ENCODE measurements around the gene SLC5A4.
"Not testable (repeated sequence)": the region's sequence is repeated elsewhere in the genome, so short reads cannot be mapped to it uniquely, and the experiment has no call there.

SLC5A4 gene

DNA sequence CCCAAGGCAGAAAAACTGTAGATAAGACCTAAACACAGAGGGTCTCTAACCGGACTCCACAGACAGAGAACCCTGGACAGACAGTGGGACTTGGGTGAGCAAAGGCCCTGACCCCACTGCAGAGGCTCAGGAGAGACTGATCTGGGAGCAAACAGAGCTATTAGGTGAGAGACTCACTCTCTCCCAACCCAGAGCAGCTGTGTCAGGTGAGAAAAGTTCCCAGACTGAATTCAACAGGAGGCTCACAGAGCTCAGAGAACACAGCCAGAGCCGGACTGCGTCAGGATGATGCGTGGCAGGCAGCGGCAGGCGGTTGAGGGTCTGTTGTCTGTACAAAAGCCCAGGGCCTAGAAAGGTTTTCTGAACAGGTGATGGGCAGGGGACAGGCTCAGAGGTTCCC, 55.8 kb downstream of the SLC5A4 start:
- no peak for DNase-seq

DNA sequence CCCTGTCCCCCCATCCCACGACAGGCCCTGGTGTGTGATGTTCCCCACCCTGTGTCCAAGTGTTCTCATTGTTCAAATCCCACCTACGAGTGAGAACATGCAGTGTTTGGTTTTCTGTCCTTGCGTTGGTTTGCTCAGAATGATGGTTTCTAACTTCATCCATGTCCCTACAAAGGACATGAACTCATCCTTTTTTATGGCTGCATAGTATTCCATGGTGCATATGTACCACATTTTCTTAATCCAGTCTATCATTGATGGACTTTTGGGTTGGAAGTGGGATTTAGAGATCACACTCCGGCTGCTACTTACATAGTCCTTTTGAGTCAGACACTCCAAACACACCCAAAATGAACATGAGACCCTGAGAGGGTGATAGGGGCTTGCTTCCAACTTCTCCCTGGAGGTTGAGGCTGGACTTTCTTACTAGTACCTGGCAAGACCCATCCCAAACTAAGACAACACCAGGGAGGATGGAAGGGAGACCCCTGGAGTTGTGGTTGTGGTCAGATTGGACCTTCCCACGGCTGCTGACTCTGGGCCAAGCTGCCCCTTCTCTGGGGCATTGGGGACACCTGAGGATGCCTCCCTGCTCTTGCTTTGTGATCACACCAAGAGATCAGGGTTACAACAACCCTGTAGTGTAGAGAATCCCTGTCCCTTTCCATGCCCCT, 57.5 kb downstream of the SLC5A4 start:
- not testable (repeated sequence) for DNase-seq

DNA sequence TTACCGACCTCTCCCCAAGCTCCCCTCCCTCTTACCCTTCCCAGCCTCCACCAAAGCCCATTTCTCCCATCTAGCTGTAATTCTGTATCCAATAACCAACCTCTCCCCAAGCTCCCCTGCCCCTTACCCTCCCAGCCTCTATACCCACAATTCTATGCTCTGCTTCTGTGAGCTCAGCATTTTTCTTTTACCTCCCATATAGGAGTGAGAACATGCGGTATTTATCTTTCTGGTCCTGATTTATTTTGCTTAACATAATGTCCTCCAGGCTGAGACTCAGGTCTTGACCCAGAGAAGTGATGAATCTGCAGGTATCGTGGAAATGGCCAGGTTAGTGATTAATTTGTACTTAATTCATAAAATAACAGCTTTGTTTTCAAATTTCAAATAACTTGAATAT, 59.2 kb downstream of the SLC5A4 start:
- not testable (repeated sequence) for DNase-seq

DNA sequence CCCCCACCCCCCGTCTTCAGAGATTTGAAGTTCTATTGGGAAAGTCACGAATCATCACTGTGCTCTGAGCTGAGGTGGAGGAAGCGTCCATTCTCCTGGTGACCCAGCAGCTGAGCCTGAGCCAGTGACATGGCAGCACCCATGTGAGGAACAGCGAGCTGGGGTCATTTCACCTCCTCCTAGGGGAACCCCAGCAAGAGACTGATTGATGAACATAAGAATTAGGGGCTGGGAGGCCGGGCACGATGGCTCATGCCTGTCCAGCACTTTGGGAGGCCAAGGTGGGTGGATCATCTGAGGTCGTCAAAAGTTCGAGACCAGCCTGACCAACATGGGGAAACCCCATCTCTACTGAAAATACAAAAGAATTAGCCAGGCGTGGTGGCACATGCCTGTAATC, 61.8 kb downstream of the SLC5A4 start:
- DNase-seq = not testable (repeated sequence)

DNA sequence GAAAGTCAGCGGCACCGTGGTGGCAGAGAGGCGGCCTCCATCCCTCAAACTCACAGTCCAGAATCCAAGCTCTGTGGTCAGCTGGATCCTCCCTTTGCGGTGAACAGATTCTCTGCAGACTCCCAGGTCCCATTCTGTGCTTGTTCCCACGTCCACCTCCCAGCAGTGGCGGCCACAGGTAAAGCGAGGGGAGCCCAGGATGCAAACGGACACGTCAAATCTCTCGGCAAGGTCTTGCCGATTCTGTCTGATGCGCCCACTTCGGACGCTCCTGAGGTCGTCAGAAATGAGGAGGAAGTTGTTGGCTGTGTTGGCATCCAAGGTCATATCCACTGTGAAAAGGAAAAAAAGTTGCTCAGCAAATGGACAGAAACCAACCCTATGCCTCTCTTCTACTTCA, 64.1 kb downstream of the SLC5A4 start:
- DNase-seq = not testable (repeated sequence)

DNA sequence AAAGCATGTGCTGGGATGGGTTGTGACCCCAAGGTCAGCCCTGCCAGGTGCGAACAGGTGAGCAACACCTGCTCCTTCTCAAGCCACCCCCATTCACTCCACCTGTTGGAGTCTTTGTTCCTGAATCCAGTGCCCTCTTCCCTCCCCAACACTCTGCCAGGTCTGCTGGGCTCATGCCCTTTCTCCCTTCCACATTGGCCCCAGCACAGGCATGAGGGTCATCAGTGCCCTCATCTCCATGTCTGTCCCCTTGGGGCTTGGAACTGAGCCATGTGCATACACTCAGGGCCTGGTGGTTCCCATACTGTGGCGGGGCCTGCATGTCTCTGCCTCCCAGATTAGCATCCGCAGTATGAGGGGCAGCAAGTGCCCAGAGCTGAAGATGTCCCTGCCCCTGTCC, 69.3 kb downstream of the SLC5A4 start:
- DNase-seq = no peak

DNA sequence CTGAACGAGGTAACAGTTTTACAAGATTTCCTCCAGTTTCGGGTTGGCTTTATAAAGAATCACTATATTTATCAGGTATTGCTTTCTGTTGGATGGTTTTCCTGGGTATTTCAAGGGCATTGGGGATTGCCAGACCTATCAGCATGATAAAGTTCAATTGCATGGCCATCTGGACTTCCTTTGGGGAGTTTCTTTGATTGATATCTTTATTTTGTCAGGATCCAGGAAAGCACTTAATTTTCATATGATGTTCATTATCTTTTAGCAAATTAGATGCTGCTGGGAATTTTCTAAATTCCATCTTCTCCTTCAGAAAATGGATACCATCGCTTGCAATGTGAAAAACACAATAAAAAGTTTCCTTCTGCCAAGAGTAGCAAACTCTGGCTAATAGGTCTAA, 71.5 kb downstream of the SLC5A4 start:
- no peak for DNase-seq

DNA sequence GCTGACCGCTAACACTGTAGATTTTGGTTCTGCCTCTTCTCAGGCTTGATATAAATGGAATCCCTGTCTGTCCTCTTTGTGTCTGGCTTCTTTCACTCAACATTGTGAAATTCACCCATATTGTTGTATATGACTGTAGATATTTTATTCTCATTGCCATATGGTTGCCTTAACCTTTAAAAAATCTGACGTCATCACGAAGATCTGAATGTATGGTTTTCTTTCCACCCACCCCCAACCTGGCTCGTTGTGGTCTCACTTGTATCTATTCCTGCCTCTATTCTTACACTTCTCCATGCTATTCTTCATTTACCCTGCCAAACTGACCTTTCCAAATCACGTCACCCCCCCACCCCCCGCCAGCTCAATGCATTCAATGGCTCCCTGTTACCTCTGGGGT, 74.1 kb downstream of the SLC5A4 start:
- DNase-seq = no peak

DNA sequence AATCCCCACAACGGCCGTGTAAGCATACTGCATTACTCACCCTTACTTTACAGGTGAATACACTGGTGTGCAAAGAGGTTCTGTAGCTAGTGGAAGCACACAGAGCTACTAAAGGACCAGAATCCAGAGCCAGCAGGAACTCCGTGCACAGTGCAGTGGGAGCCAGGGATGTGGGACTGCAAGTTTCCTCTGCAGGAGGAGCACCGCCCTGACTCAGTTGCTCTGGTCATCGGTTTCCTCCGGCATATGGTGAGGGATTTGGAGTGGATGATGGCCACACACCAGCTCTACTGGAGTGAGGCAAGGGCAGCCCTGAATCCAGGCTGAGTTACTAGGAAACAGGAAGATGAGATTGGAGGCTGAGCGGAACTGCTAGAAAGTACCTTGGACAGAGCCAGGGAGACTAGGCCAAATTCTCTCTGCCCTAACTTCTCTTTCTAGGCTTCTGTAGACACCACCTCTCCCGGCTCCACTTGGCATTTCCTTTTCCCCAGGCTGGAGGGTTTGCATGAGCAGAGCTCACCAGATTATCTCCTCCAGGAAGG, 77.9 kb downstream of the SLC5A4 start:
- DNase-seq = no peak

DNA sequence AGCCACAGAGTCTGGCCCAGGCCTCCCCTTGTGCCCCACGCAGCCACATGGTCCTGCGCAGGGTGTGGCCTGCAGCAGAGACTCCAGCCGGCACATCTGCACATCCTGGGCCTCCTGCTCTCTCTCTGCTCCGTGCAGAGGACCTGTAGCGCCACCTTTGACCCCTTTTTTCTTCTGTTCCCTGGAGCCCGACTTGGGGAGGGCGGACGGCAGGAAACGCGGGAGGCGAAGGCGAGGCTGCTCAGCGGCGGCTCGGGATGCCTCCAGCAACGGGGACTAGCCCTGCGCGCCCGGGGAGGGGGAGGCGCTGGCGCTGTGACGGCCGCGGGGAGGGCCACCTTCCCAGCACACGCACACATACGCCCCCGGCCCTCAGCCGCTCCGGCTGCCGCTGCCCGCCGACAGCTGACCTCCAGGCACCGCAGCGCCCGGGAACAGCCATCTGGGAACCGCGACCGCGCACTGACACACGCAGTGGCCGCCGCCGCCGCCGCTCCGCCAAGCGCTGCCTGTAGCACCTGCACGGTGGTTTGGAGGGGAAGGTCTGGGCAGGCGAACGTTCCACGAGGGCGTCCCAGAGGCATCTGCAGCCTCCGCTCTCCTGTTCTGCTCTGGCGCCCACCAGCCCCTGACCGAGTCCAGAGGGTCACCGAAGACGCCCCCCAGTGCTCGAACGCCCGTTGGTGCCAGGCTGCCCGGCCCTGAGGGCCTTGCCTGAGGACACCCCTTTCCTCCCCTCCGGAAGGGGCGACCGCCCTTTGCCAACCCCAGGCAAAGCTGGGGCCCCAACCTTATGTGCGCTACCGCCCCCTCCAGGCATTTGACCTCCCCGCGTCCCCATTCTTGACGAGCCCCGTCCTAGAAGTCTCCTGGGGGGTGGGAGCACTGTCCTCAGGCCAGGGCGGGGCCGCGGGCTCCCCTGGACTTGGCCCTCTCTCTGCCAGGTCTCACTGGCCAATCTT, 79.2 kb downstream of the SLC5A4 start:
- DNase-seq = no peak

DNA sequence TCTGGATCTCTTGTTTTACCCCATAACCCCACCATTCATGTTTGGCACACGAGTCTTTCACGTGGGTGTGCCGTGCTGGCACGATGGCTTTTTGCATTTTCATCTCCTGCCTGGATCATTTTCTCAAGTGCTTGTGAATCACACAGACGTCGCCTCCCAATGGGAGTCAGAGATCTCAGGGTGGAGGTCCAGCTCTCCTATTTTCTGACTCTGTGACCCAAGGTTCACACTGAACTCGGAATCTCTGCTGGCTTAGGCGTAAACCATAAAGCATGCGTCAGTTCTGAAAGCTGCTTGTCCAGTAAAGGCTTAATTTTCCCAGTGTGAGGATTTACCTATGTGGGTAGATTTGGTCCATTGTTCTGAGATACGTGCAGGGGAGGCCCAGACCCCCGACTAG, 80.0 kb downstream of the SLC5A4 start:
- no peak for DNase-seq
